Measurements from ENCODE around the gene VWA8. TPM values are rescaled to one million over a fixed set of nuclear protein-coding genes. Genes with fewer than 3 reads are reported as not detected.

The VWA8 gene
- total and polyA plus RNA-seq, 2 experiments from 2014 or later = 6.3 to 24.6 TPM

- no peak for TF ChIP-seq JUNB (IDR thresholded peaks at IDR 0.05; ENCODE audit: unreplicated experiment)
- no peak for TF ChIP-seq ZNF331 (CRISPR knock-in tag; IDR thresholded peaks at IDR 0.05; ENCODE audit: low read depth)
- TF ChIP-seq REST (IDR thresholded peaks at IDR 0.05; ENCODE audit: unreplicated experiment) = no peak
- TF ChIP-seq EZH2 (IDR thresholded peaks at IDR 0.05; ENCODE audit: low read depth, unreplicated experiment) = no peak
- no peak for TF ChIP-seq CTCF (conservative IDR thresholded peaks at IDR 0.05; ENCODE audit: low read depth in 2 of 2)
- no peak for TF ChIP-seq ETS1 (IDR thresholded peaks at IDR 0.05)
- TF ChIP-seq NANOG (IDR thresholded peaks at IDR 0.05; ENCODE audit: borderline replicate concordance) = no peak
- TF ChIP-seq POLR2AphosphoS5 (IDR thresholded peaks at IDR 0.05; ENCODE audit: low read depth) = no peak
- TF ChIP-seq EZH2phosphoT487 (IDR thresholded peaks at IDR 0.05; ENCODE audit: unreplicated experiment) = no peak
- TF ChIP-seq CREB1 (CRISPR knock-in tag; IDR thresholded peaks at IDR 0.05; ENCODE audit: low read depth) = no peak
Observed at GRCh38 chr13:41603917-41604316, 357.0 kb downstream of the VWA8 start (continued).

- H3K27ac ChIP-seq (ENCODE audit: low read depth) = no peak overlapping the region
Observed at GRCh38 chr13:41601718-41602445, 359.0 kb downstream of the VWA8 start.

More at GRCh38 chr13:41601718-41602445, 359.0 kb downstream of the VWA8 start:
- Histone ChIP-seq H4K20me1 (replicated peaks; ENCODE audit: insufficient read depth) (no peaks in the 10 kb centered on the region), H3K4me1 (ENCODE audit: insufficient read depth) (no peaks in the 10 kb centered on the region), H3K36me3 (ENCODE audit: insufficient read depth) (no peaks in the 10 kb centered on the region), H3K9me2 (ENCODE audit: insufficient read depth) (no peaks in the 10 kb centered on the region), H3K4me2 (no peak overlapping the region), H2AFZ (no peak overlapping the region), H3F3A (replicated peaks; ENCODE audit: low read depth) (no peaks in the 10 kb centered on the region), H3K79me2 (replicated peaks; ENCODE audit: insufficient read depth) (no peaks in the 10 kb centered on the region), H3K4me3 (no peak overlapping the region), H3K27me3 (ENCODE audit: insufficient read depth) (no peaks in the 10 kb centered on the region)
- H3K27ac Mint-ChIP-seq = no peak overlapping the region
- TF ChIP-seq JUNB (IDR thresholded peaks at IDR 0.05; ENCODE audit: unreplicated experiment) (no peak), ZNF331 (CRISPR knock-in tag; IDR thresholded peaks at IDR 0.05; ENCODE audit: low read depth) (no peak), CREB1 (CRISPR knock-in tag; IDR thresholded peaks at IDR 0.05; ENCODE audit: low read depth) (no peak), NANOG (IDR thresholded peaks at IDR 0.05; ENCODE audit: borderline replicate concordance) (no peak), ZNF114 (CRISPR knock-in tag; IDR thresholded peaks at IDR 0.05) (no peak), EZH2phosphoT487 (IDR thresholded peaks at IDR 0.05; ENCODE audit: unreplicated experiment) (no peak), STAT1 (IDR thresholded peaks at IDR 0.05; ENCODE audit: unreplicated experiment) (no peak)
- H3K27me3 Mint-ChIP-seq (ENCODE audit: insufficient read depth, low read depth, poor library complexity) = no peaks in the 10 kb centered on the region
- DNase-seq (ENCODE audit: low spot score) (no peak), ATAC-seq (no peak)
- H3K4me3 Mint-ChIP-seq = no peak overlapping the region
- H3K9me3 Mint-ChIP-seq = no peaks in the 10 kb centered on the region
- no peaks in the 10 kb centered on the region; the same call in 1 of the 3 replicates for H3K36me3 Mint-ChIP-seq (ENCODE audit: low read depth)
- no peaks in the 10 kb centered on the region for H3K4me1 Mint-ChIP-seq

Measured in GM23338 (cell line).